GM12872 (cell line): ENCODE results near the gene SPPL2A.

Experiments
- TF ChIP-seq, protein P1 (sequence below): IDR thresholded peaks from 3 replicates; pipeline ENCODE4 v1.5.1; 2011; ENCODE audit warnings: low read depth, mild to moderate bottlenecking, low read length, moderate library complexity; ENCODE audit not compliant: insufficient read depth

SPPL2A gene

DNA sequence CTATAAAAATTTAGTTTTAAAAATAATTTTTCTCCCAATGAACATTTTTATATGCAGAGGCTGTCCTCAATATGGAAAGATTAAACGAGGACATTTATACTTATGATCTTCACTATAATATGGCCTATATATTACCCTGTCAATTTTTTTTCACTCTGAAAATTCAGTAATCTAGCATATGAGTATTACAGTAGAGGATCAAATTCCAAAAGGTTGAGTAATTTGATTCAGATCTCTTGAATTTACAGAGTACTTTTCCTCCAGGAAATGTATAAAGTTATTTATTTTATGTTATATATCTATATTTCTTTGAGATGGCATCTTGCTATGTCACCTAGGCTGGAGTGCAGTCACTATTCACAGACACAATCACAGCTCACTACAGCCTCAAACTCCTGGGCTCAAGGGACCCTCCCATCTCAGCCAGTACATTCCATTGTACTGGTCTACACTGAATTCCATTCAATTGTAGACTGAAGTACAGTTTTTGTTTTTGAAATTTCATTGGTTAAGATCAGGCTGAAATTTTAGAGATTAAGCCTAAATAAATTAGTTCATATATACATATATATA lies 62.7 kb downstream of the SPPL2A start:
- TF ChIP-seq, protein P1, sequence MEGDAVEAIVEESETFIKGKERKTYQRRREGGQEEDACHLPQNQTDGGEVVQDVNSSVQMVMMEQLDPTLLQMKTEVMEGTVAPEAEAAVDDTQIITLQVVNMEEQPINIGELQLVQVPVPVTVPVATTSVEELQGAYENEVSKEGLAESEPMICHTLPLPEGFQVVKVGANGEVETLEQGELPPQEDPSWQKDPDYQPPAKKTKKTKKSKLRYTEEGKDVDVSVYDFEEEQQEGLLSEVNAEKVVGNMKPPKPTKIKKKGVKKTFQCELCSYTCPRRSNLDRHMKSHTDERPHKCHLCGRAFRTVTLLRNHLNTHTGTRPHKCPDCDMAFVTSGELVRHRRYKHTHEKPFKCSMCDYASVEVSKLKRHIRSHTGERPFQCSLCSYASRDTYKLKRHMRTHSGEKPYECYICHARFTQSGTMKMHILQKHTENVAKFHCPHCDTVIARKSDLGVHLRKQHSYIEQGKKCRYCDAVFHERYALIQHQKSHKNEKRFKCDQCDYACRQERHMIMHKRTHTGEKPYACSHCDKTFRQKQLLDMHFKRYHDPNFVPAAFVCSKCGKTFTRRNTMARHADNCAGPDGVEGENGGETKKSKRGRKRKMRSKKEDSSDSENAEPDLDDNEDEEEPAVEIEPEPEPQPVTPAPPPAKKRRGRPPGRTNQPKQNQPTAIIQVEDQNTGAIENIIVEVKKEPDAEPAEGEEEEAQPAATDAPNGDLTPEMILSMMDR = no peak

DNA sequence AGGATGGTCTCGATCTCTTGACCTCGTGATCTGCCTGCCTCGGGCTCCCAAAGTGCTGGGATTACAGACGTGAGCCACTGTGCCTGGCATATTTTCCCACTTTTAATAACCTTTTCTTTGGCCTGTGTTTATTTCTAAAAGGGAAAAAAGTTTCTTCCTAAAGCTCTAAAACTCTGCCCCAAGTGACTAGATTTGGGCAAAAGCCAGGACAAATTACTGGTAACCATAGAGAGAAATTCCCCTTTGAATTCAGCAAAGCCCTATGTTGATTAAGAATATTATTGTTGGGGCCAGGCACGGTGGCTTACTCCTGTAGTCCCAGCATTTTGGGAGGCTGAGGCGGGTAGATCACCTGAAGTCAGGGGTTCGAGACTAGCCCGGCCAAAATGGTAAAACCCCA lies 67.4 kb downstream of the SPPL2A start:
- TF ChIP-seq, protein P1 = no peak

DNA sequence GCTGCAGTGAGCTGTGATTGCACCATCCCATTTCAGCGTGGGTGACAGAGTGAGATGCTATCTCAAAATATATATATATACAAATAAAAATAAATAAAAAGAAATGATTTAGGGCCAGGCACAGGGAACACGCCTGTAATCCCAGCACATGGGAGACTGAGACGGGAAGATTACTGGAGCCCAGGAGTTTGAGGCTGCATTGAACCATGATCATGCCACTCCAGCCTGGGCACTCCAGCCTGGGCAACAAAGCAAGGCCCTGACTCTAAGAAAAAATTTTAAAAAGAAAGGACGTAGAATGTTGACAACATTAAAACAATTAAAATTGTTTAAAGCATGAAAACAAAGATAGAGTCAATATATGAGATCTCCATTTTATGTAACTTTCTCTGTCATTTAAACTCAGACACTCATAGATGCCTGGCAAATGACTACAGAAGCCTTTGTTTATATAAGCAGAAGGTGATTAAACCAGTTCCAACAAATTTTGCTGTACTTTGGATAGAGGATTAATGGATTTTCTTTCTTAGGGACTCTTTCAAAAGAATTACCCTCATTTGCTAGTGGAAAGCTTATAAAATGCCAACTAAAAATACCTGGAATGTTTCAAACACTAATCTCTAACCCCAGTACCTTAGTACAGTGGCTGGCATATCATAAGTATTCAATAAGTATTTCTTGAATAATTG lies 68.3 kb downstream of the SPPL2A start:
- TF ChIP-seq, protein P1 = no peak

DNA sequence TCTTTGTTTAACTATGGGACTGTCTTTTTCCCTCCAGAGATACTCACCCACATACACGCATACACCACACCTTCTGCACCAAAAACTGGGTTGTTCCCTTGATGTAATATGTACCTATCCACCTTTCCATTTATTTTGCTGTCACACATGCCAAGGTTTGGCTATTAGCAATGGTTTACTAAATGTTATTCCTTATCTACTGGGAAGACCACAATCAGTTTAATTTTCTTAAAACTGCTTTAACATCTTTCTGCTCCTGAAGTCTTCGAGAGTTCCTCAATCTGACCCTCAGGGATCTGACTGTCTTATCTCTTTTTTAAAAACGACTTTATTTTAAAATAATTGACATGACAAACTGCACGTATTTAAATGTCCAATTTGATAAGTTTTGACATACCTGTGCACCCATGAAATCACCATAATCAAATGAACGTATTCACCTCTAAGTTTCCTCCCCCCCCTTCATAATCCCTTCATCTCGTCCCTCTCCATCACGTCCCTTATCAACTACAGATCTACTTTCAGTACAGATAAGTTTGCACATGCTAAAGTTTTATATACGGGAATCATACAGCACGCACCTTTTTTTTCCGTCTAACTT lies 78.1 kb downstream of the SPPL2A start:
- TF ChIP-seq, protein P1 = no peak

DNA sequence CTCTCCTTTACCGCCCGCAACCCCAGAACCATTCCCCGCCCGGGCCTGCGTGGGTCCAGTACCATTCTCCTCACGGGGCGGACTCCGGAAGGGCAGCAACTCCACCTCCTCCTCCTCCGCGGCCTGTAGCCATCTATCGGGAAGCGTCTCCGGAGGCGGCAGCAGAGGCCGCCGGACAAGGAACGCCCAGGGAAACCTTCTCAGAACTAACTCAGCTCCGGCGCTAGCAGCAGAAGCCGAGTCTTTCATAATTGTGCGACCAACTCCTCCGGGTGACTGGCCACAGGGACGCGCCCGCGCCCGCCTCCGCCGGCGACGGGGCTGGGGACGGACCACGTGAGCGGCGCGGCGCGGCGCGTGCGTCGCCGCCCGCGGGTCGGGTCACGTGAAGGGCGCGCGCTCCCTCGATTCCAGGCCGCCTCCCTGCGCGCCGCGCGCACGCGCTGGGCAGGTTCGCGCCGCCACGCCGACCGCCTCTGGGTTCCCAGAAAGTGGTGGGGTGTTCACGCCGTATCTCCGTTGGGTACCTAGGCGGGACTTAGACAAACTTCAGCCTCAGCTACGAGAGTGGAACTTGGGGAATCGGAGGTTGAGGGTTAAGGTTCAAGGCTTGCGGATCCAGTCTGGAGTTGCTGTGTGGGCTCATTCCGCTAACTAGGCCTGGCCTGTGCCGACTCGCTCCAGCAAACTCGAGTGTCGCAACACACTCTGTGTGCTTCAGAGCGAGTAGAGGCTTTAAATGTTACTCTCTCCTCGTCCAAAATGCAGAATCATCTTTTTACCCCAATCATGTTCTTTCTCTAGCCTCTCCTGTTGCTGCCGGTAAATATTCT lies 78.8 kb downstream of the SPPL2A start, which contains the start of gene TRPM7:
Gene TRPM7, minus strand, starts transcription at position 329 of the 833 bp plus-strand sequence. Its CDS starts 264 bp downstream, at position 65.
- TF ChIP-seq, protein P1 = no peak

DNA sequence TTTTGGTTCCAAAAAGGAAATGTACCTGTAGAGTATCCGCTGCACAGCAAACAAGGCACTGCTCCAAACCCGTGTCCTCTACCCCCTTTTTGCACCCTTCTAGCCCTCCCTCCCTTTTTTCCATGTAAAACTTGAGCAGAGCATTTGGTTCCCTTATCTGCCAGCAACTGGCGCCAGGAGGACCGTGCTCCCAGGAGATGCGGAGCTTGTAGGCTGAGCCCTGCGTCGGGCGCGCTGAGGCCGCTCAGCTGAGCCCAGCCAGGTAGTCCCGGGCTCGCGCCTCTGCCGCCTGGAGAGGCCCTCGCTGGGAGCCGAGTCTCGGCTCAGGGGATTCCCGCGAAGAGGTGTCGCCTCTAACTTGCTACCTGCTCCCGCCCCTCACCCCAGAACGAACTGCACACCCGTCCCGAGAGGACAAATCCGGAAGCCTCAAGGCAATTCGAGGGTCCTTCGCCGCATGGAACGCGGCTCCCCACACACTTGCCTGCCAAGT lies 79.5 kb downstream of the SPPL2A start:
- TF ChIP-seq, protein P1 = no peak
